Neutrophil (primary cell): ENCODE results near the gene NR2F1-AS1.

ENCODE experiments used
- H3K27ac ChIP-seq: fragments of 200-600 bp; sonication (generic); 2 replicates; pipeline ENCODE4 v1.5.1; 2016; ENCODE audit warnings: mild to moderate bottlenecking, moderate library complexity
- H3K27me3 ChIP-seq: fragments of 200-600 bp; sonication (generic); 2 replicates; pipeline ENCODE4 v1.6.0; 2016; ENCODE audit warnings: mild to moderate bottlenecking
- H3K36me3 ChIP-seq: fragments of 200-600 bp; sonication (generic); 2 replicates; pipeline ENCODE4 v1.5.1; 2017
- H3K4me1 ChIP-seq, 2 experiments: fragments of 200-600 bp in 1 of 2; sonication (generic) in 1 of 2; 1 replicate in 1 of 2; 2 replicates in 1 of 2; pipeline versions ENCODE4 v1.5.1 to v1.6.1; 2013 to 2016; ENCODE audit warnings: low read depth in 1 of 2, low read length in 1 of 2, mild to moderate bottlenecking in 1 of 2, moderate library complexity in 1 of 2; ENCODE audit not compliant: control insufficient read depth in 1 of 2, insufficient read depth in 1 of 2
- H3K4me3 ChIP-seq, 2 experiments: fragments of 200-600 bp in 1 of 2; sonication (generic) in 1 of 2; 1 replicate in 1 of 2; 2 replicates in 1 of 2; pipeline ENCODE4 v1.5.1; 2013 to 2016; ENCODE audit warnings: low read depth in 1 of 2, low read length in 1 of 2, mild to moderate bottlenecking in 1 of 2, moderate library complexity in 1 of 2
- H3K9me3 ChIP-seq: fragments of 200-600 bp; sonication (generic); 2 replicates; pipeline ENCODE4 v1.5.1; 2016
- TF ChIP-seq, protein P1 (sequence below): fragments of 200-600 bp; sonication (generic); IDR thresholded peaks from 2 replicates; pipeline ENCODE4 v1.5.1; 2016; ENCODE audit warnings: antibody characterized with exemption

NR2F1-AS1 gene

GRCh38 chr5:93580927-93581445 is at the start of gene NR2F1-AS1:
Gene NR2F1-AS1 (minus strand): TSS chr5:93581219.
- no peaks in the 10 kb centered on the region for H3K36me3 ChIP-seq
- peak within 1 kb of the TSS; percentile 42 to 47 for H3K4me3 ChIP-seq
- TF ChIP-seq, protein P1, sequence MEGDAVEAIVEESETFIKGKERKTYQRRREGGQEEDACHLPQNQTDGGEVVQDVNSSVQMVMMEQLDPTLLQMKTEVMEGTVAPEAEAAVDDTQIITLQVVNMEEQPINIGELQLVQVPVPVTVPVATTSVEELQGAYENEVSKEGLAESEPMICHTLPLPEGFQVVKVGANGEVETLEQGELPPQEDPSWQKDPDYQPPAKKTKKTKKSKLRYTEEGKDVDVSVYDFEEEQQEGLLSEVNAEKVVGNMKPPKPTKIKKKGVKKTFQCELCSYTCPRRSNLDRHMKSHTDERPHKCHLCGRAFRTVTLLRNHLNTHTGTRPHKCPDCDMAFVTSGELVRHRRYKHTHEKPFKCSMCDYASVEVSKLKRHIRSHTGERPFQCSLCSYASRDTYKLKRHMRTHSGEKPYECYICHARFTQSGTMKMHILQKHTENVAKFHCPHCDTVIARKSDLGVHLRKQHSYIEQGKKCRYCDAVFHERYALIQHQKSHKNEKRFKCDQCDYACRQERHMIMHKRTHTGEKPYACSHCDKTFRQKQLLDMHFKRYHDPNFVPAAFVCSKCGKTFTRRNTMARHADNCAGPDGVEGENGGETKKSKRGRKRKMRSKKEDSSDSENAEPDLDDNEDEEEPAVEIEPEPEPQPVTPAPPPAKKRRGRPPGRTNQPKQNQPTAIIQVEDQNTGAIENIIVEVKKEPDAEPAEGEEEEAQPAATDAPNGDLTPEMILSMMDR = no peak
- no peaks in the 10 kb centered on the region for H3K9me3 ChIP-seq
- peaks cover 36 to 49% of the 10 kb centered on the region in 2 experiments for H3K4me1 ChIP-seq
- H3K27me3 ChIP-seq = peaks cover 100% of the 10 kb centered on the region
- H3K27ac ChIP-seq = no peak within 1 kb of the TSS

DNA sequence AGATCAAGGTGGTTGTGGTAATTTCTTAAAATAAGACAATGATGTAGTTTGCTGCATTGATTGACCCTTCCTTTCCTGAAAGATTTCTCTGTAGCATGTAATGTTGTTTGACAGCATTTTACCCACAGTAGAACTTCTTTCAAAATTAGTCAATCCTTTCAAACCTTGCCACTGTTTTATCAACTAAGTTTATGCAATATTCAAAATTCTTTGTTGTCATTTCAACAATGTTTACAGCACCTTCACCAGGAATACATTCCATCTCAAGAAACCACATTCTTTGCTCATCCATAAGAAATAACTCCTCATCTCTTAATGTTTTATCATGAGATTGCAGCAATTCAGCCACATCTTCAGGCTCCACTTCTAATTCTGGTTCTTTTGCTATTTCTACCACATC is 45.8 kb upstream of the NR2F1-AS1 start:
- Histone ChIP-seq H3K27me3 (peaks cover 53% of the 10 kb centered on the region), H3K4me1 (peaks cover 0 to under 1% of the 10 kb centered on the region in 2 experiments), H3K27ac (no peak overlapping the region), H3K9me3 (no peaks in the 10 kb centered on the region), H3K36me3 (no peaks in the 10 kb centered on the region), H3K4me3 (no peak overlapping the region)
- TF ChIP-seq, protein P1 = no peak

DNA sequence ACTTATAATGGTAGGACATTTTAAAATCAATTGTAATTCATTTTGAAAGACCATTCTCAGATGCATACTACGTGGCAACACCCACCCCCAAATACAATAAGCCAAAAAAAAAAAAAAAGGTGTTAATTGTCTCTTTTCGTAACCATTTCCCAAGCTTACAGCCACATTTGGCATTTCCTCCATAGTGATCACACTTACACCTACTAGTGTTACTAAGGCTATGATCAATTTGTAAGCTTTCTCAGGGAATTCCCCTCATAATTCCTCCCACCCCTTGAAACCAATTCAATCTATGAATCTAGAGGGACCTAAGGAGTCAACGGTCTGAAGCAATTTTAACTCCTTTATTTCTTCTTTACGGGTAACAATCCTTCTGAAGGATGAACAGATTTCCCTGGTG is 42.1 kb upstream of the NR2F1-AS1 start:
- Histone ChIP-seq H3K36me3 (no peaks in the 10 kb centered on the region), H3K4me3 (no peak overlapping the region), H3K27ac (no peak overlapping the region), H3K27me3 (peaks cover 89% of the 10 kb centered on the region), H3K9me3 (no peaks in the 10 kb centered on the region), H3K4me1 (peaks cover 11 to 15% of the 10 kb centered on the region in 2 experiments)
- TF ChIP-seq, protein P1 = no peak

- TF ChIP-seq, protein P1 = no peak
- H3K27me3 ChIP-seq = peaks cover 97% of the 10 kb centered on the region
- H3K4me3 ChIP-seq = no peak overlapping the region
- no peaks in the 10 kb centered on the region for H3K36me3 ChIP-seq
- peaks cover 11 to 15% of the 10 kb centered on the region in 2 experiments for H3K4me1 ChIP-seq
- no peaks in the 10 kb centered on the region for H3K9me3 ChIP-seq
- no peak overlapping the region for H3K27ac ChIP-seq
Observed at GRCh38 chr5:93622240-93622885, 41.3 kb upstream of the NR2F1-AS1 start.

GRCh38 chr5:93621327-93621798 is 40.3 kb upstream of the NR2F1-AS1 start:
- Histone ChIP-seq H3K4me1 (peaks cover 11 to 15% of the 10 kb centered on the region in 2 experiments), H3K9me3 (no peaks in the 10 kb centered on the region), H3K27ac (no peak overlapping the region), H3K4me3 (peak overlapping the region in 1 of 2 experiments; percentile 50), H3K27me3 (peaks cover 100% of the 10 kb centered on the region), H3K36me3 (no peaks in the 10 kb centered on the region)
- TF ChIP-seq, protein P1 = no peak
